ENCODE measurements around the gene UAP1L1.

GRCh38 chr9:137116027-137116507 is 38.8 kb downstream of the UAP1L1 start:
- TF ChIP-seq CTCF (IDR thresholded peaks at IDR 0.05), result no peak
- TF ChIP-seq POLR2A (IDR thresholded peaks at IDR 0.05), result no peak
